Putamen (tissue), 1 donor: ENCODE measurements around the gene ZNF43.
"Not testable (repeated sequence)": the region's sequence is repeated elsewhere in the genome, so short reads cannot be mapped to it uniquely, and the experiment has no call there.

Experiments
- DNase-seq: peaks from one replicate; pipeline ENCODE4 v3.0.0-alpha.2; 2016; ENCODE audit warnings: low spot score

Gene ZNF43

DNA sequence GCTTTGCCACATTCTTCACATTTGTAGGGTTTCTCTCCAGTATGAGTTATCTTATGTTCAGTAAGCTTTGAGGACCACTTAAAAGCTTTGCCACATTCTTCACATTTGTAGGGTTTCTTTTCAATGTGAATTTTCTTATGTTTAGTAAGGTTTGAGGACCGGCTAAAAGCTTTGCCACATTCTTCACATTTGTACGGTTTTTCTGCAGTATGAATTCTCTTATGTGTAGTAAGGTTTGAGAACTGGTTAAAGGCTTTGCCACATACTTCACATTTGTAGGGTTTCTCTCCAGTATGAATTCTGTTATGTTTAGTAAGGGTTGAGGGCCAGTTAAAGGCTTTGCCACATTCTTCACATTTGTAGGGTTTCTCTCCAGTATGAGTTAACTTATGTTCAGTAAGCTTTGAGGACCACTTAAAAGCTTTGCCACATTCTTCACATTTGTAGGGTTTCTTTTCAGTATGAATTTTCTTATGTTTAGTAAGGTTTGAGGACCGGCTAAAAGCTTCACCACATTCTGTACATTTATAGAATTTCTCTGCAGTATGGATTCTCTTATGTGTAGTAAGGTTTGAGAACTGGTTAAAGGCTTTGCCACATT lies 27.5 kb downstream of the ZNF43 start:
- DNase-seq = not testable (repeated sequence)

DNA sequence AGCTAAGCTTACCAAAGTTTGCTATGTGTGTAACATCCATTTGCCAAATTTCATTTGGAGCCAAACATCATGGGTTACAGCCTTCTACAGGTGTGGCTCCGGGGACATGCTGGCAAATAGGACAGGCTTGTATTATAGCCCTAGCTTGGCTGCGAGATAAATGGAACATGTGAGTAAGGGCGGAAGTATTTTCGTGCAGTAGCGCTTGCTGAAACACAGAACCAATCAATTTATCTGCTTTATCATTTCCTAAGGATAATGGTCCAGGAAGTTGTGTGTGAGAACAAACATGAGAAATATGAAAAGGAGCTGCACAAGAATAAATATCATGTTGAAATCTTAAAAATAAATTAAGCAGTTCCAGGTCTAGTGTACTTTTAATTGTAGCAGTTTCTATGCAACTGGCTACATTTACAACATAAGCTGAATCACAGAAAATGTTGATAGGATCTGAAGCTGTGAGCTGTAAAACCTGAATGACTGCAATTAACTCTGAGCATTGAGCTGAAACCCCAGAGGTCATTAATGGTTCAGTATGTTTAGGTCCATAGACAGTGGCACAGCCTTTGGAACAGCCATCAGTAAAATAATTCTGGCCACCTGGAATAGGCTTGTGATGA lies 46.4 kb downstream of the ZNF43 start:
- no peak for DNase-seq

DNA sequence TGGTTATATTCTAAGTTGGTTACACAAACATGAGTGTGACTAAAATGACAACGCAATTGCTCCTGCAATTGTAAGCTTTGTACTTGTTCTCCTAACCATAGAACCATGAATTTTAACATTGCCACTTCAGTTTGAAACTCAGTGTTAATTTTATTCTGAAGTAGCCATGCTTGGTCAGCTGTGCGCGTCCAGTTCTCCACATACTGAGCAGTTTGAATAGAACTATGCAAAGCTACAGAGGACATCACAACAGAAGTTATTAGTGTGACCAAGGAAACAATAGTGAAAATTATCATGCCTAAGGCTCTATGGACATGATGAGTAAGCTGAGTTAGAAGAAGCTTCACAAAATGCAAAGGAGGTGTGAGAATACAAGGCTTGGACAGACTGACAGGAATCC lies 49.0 kb downstream of the ZNF43 start:
- DNase-seq = no peak

DNA sequence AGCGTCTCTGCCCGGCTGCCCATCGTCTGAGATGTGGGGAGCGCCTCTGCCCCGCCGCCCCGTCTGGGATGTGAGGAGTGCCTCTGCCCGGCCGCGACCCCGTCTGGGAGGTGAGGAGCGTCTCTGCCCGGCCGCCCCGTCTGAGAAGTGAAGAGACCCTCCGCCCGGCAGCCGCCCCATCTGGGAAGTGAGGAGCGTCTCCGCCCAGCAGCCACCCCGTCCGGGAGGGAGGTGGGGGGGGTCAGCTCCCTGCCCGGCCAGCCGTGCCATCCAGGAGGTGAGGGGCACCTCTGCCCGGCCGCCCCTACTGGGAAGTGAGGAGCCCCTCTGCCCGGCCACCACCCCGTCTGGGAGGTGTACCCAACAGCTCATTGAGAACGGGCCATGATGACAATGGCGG lies 60.2 kb downstream of the ZNF43 start:
- DNase-seq = not testable (repeated sequence)

DNA sequence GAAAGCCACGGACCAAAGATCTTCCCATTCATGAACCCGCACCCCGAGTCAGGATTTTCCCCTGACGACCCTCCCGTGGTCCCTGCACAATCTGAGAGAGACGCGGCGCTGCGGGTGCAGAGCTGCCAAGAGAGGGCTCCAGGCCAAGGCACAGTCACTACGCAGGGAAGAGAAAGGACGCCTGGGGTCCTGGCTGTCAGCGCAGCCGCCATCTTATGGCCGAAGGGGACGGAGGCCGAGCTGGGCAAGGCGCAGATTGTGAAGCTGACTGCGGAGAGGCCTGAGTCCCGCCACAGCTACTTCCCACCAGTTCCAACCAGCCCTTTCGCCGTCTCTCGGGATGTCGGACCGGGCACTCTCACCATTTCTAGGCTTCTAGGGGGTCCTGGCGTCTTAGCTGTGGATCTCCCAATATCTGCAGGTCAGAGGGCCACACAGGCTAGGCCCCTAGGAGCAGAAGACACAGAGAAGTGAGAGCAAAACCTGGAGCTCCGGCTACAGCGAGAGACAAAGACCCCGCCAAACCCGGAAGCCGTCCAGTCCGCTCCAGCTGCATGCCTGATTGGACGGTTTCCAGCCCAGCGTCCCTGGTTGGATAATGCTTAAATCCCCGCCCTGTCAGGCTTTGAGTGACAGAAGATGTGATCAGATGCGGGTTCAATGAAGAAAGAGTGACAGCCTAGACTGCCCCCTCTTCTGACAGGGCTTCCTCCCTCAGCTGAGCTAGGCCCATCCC lies 68.7 kb downstream of the ZNF43 start, which contains the start of gene ZNF100:
ZNF100 (minus strand) TSS at position 515 of the 736 bp plus-strand sequence; CDS start at position 365, 150 bp downstream.
- DNase-seq = peak; percentile 89

DNA sequence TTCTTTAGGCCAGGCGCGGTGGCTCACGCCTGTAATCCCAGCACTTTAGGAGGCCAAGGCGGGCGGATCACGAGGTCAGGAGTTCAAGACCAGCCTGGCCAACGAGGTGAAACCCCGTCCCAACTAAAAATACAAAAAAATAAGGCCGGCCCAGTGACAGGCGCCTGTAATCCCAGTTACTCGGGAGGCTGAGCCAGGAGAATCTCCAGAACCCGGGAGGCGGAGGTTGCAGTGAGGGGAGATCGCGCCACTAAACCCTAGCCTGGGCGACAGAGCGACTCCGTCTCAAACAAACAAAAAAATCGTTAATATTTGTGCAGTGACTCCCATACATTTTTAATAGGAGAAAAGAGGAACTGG lies 69.3 kb downstream of the ZNF43 start:
- DNase-seq = not testable (repeated sequence)

DNA sequence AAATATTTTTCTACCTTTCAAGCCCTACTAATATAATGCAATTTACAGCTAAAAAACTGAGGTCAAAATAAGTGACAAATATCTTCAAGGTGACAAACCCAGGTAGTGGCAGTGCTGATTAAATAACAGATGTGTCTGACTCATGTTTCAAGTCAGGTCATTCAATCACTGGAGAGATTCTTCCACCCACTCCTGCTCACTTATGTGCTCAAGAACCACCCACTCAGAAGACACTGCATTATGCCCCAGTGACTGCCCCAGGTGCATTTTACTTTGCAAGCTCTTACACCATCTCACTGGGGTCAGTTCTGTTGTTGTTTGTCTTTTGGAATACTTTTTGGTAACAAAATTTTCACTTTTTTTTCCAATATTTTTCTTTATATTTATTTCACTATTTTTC lies 70.8 kb downstream of the ZNF43 start:
- no peak for DNase-seq

DNA sequence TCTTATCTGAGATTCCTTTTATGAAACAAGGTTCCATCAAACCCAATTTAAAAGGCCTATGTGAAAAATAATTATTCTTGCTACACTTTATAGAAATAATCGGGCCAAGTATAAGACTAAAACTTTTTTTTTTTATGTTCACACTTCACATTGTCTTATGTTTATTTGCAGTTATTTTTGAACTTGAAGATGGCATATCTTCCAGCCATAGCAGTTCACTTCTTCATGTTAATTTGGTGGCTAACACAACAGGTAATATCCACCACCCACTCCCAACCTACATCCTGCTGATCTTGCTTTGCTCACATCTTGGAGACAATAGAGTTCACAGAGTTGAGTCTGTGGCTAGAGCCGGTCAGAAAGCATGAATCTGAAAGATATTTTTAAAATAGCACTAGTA lies 74.4 kb downstream of the ZNF43 start:
- not testable (repeated sequence) for DNase-seq

DNA sequence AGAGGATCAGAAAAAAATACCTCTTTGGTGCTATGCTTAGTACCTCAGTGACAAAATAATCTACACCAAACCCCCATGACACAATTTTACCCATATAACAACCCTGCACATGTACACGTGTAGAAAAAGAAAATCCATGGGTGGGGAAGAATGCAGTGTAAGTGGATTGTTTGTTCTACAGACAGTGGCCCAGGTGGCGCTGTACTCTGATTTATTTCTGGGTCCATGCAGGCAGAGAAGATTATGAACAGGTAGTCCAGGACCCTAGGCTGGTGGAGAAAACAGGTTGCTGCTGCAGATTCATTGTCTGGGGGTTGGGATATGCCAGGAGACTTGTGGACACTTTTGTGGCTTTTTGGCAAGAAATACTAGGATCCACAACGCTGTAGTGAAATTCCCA lies 77.7 kb downstream of the ZNF43 start:
- DNase-seq = no peak

DNA sequence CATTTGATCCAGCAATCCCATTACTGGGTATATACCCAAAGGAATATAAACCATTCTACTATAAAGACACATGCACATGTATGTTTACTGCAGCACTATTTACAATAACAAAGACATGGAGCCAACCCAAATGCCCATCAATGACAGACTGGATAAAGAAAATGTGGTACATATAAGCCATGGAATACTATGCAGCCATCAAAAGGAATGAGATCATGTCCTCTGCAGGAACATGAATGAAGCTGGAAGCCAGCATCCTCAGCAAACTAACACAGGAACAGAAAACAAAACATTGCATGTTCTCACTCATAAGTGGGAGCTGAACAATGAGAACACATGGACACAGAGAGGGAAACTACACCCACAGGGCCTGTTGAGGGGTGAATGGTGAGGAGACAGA lies 80.4 kb downstream of the ZNF43 start:
- not testable (repeated sequence) for DNase-seq
